GM23338 (cell line): ENCODE data around the gene RFC5.

Experiments used
- CREB1 ChIP-seq: fragments of 250-450 bp; sonication (Bioruptor Pico); IDR thresholded peaks from 2 replicates; pipeline ENCODE4 v1.5.0; 2020; ENCODE audit warnings: low read depth, mild to moderate bottlenecking, moderate library complexity
- EZH2 ChIP-seq: fragments of 200-600 bp; sonication (generic); IDR thresholded peaks from one replicate; pipeline ENCODE4 v1.8.0; 2017; ENCODE audit warnings: antibody characterized with exemption, mild to moderate bottlenecking, low read depth; ENCODE audit not compliant: unreplicated experiment
- EZH2phosphoT487 ChIP-seq: fragments of 200-600 bp; sonication (generic); IDR thresholded peaks from one replicate; pipeline ENCODE4 v1.8.1; 2018; ENCODE audit warnings: antibody characterized with exemption; ENCODE audit not compliant: unreplicated experiment
- POLR2AphosphoS5 ChIP-seq: IDR thresholded peaks from 2 replicates; pipeline ENCODE4 v1.6.1; 2016; ENCODE audit warnings: antibody characterized with exemption, low read depth
- REST ChIP-seq: IDR thresholded peaks from one replicate; pipeline ENCODE4 v1.6.1; 2018; ENCODE audit warnings: antibody characterized with exemption; ENCODE audit not compliant: unreplicated experiment
- STAT1 ChIP-seq: IDR thresholded peaks from one replicate; pipeline ENCODE4 v1.6.1; 2016; ENCODE audit warnings: antibody characterized with exemption; ENCODE audit not compliant: unreplicated experiment
- ZNF114 ChIP-seq: fragments of 250-450 bp; sonication (Bioruptor Pico); IDR thresholded peaks from 2 replicates; pipeline ENCODE4 v1.5.0; 2020; ENCODE audit warnings: mild to moderate bottlenecking, moderate library complexity
- ZNF331 ChIP-seq: fragments of 250-450 bp; sonication (Bioruptor Pico); IDR thresholded peaks from 2 replicates; pipeline ENCODE4 v1.5.0; 2020; ENCODE audit warnings: low read depth, mild to moderate bottlenecking, moderate library complexity
- TF ChIP-seq, protein P1 (sequence below), 2 experiments: fragments of 200-600 bp in 1 of 2; sonication (generic) in 1 of 2; conservative IDR thresholded peaks; 2 replicates each; pipeline versions ENCODE4 v1.5.1 to v1.6.1; 2016 to 2017; ENCODE audit warnings: antibody characterized with exemption in 2 of 2, low read depth in 2 of 2, mild to moderate bottlenecking in 2 of 2, moderate library complexity in 1 of 2

GRCh38 chr12:118034429-118035189 lies 18.1 kb downstream of the RFC5 start:
- TF ChIP-seq, protein P1, sequence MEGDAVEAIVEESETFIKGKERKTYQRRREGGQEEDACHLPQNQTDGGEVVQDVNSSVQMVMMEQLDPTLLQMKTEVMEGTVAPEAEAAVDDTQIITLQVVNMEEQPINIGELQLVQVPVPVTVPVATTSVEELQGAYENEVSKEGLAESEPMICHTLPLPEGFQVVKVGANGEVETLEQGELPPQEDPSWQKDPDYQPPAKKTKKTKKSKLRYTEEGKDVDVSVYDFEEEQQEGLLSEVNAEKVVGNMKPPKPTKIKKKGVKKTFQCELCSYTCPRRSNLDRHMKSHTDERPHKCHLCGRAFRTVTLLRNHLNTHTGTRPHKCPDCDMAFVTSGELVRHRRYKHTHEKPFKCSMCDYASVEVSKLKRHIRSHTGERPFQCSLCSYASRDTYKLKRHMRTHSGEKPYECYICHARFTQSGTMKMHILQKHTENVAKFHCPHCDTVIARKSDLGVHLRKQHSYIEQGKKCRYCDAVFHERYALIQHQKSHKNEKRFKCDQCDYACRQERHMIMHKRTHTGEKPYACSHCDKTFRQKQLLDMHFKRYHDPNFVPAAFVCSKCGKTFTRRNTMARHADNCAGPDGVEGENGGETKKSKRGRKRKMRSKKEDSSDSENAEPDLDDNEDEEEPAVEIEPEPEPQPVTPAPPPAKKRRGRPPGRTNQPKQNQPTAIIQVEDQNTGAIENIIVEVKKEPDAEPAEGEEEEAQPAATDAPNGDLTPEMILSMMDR (conservative IDR thresholded peaks at IDR 0.05; ENCODE audit: low read depth in 2 of 2): peak; percentile 47 to 69; a peak in 3 of 4 replicates
- no peak for TF ChIP-seq POLR2AphosphoS5
- TF ChIP-seq EZH2: no peak
- no peak for TF ChIP-seq ZNF331
- TF ChIP-seq EZH2phosphoT487: no peak
- no peak for TF ChIP-seq CREB1 (CRISPR knock-in tag)
- TF ChIP-seq ZNF114 (CRISPR knock-in tag): no peak
- no peak for TF ChIP-seq STAT1
- TF ChIP-seq REST: no peak
